HG03432 (cell line): ENCODE measurements around the gene CLIC1.

Experiments used
- ATAC-seq: cut with Tn5 transposase; IDR thresholded peaks from one replicate; pipeline ENCODE4 v1.9.1; 2021; ENCODE audit warnings: mild to moderate bottlenecking, moderate library complexity; ENCODE audit not compliant: unreplicated experiment

The CLIC1 gene

DNA sequence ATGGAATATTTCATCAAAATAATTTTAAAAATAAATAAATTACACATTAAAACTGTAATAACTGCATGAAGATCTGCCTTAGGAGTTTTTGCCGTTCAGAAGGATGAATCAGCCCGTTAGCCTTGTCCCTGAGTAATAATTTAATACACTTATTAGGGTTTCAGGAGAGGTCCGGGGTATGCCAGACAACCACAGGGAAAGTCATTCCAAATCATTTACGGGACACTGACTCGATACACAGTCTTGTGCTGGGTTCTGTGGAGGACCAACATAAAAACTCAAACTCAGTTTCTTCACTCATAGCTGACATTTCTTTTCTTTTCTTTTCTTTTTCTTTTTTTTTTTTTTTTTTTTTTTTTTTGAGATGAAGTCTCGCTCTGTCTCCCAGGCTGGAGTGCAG is 30.4 kb downstream of the CLIC1 start:
- ATAC-seq, result no peak

DNA sequence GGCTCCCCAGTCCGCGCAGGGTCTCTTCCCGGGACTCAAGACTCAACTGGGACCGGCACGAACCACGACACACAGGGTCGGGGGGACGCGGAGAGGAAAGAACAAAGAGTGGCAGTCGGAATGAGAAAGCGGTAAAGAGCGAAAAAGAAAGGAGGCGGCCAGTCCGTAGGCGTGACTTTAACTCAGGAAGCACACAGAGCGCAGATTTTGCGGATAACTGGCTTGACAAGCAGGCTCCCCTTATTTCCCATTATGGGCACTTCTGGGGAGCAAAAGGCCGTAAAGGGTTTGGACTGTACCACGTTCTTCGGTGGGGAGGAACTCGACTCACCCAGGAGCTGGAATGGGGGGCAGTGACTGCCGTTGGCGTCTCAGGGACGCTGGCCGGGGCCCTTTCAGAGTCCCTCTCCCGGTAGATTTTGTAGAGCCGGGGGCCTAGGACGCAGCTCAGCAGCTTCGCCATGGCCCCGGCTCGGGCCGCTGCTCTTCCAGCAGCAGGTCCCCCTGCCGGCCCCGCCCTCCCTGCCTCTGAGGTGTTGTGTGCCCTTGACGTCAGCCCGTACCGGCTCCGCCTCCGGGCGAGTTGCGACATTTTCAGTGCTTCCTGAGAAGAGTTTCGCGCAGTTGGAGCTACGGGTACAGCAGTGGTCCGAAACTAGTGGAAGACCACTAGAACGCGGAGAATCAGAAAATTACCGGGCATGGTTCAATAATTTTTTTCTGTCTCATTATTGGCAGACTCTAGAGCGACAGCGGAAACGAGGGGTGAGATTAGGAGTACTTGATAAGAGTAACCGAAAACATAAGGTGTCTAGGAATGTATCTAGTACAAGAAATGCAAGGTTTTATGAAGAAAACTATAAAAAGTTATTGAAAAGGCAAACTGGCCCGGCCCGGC is 33.3 kb downstream of the CLIC1 start, which contains the start of gene ABHD16A:
Gene ABHD16A, minus strand, starts transcription at position 506 of the 898 bp plus-strand sequence. Its CDS starts 43 bp downstream, at position 463.
- ATAC-seq, result peak; percentile 88

DNA sequence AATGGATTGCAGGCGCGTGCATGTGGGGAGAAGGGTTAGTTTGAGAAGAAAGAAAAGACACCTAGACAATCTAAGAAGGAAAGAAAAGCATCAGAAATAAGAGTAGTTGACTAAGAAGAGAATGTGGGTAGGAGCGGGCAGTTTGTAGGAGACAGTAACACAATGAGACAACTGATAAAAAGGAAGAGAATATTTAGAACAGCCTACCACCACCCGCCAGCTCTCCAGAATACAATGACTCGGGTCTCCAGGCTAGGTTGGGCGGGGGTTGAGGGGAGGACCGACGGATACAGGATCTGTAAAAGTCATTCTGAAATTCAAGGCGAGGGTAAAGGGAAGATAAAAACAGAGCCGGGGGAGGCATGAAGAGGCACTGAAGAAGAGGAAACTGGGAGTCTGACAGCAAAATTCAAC is 33.9 kb downstream of the CLIC1 start:
- peak; percentile 3 for ATAC-seq

DNA sequence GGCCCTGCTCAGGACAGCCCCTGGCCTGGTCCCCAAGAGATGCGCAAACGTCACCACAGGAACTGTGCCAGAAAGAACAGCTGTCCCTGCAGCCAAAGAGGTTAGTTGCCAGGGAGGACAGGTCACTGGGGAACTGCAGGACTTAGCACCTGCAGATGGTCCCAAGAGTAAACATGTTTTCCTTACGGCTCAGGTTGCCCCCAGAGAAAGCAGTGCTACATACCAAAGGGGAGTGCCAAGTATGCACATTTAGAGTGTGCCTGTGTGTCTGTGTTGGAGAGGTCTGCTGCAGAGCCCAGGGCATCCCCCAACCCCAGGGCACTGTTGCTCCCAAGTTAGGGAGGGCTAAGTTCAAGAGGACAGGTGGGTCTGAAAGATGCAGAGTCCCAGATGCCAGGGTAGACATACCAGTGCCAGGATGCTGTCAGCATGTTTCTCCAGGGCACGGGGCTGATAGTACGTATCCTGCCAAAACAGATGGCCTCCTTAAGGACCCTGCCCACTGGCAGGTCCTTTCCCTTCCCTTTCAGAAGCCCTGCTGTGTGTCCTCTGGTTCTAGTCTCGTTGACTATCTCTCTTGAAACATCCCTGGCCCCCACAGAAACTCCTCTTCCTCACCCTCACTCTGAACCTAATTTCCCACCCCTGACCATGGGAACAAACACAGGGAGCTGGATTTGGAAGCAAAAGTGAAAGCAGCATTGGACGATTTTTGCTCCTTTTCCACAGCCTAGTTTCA is 34.5 kb downstream of the CLIC1 start:
- ATAC-seq, result no peak

DNA sequence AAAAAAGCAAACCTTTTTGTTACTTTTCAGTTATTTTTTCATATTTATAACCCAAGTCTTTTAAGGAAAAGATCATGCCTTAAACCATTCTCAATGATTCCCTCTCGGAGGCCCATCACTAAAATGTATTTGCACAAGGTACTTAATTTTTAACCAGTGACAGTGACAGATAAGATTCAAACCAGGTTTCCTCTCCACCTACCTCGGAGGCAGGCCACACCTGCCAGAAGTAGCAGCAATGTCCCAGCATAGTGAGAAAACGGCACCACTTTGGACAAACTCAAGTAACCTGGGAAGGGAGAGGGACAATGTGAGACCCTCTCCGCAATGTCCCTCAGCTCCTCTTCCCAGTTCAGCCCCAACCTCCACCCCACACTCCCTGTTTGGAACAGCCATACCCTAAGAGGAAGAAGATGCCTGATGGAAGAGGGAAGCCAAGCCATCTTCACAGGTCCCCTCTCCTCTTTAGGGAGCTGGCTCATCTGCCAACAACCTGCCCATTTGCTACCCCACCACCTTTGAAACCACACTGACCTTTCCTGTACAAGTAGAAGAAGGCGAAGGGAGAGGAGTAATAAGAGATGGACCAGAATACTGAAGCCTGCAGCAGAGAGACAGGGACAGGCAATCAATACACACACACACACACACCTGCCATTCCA is 35.5 kb downstream of the CLIC1 start:
- ATAC-seq, result no peak

DNA sequence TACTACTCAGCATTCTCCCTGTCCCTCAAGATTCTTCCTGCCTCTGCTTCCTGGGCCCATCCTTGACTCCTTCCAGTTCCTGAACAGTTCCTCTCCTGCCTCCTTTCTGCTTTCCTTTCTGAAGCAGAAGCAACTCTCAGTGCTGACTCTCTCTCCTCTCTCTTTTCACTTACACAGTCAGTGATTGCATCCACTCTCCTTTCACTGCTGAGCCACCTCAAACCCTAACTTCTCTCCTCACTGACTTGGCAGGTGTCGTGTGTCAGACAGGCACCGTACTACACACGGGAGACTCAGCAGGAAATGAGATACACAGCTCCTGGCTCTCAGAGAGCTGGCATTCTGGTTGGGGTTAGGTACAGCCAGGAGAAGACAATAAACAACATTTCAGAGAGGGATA is 38.8 kb downstream of the CLIC1 start:
- ATAC-seq, result no peak

DNA sequence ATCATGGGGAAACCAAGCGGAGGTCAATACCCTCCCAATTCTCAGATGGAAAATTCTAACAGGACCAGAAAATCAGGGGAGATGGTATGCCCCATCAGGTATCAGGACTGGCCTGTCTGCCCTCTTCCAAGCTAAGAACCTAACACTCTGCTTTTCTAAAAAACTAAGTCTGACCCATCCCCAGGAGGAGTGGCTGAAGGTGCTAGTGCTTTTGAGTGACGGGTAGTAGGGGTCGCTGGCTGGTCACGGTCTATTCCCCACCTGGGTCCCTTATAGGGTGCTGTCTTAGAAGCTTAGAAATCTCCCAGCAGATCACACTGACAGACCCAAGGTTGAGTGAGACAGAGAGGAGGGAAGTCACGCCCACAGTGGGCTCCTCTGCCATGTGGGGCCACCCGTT is 42.8 kb downstream of the CLIC1 start:
- ATAC-seq, result no peak

DNA sequence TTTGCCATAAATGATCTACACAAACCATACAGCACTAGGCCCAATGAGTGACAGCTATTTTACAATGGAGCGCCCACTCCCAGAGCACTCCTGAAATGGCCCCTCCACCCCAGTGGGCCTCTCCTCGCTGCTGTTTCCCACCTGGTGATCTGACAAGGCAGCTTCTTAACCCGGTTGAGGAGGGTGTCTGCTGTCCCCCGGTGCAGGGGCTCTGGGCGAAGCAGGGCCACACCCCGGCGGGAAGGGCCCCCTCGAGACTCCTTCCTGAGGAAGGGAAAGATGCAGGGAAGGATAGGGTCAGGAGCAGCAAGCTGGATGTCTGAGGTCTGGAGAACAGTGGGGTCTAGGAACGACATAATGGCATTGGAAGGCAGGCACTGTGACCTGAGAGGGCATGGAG is 43.4 kb downstream of the CLIC1 start:
- no peak for ATAC-seq

DNA sequence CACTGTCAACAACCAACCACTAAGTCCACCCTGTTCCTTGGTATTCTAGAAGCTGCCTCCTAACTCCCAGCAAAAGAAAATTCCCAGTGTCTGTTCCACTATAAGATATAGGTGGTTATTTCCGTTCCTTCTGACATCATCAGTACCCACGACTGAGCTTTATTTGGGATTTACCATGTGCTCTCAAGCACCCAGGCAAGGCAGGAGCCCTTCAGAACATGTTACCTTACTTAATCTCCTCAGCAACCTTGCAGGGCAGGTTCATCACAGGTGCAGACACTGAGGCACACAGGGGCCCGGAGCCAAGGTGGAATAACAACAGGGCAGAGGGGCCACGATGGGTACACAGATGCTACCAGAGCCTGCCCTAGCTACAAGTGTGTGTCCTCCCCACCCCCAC is 44.0 kb downstream of the CLIC1 start:
- no peak for ATAC-seq

DNA sequence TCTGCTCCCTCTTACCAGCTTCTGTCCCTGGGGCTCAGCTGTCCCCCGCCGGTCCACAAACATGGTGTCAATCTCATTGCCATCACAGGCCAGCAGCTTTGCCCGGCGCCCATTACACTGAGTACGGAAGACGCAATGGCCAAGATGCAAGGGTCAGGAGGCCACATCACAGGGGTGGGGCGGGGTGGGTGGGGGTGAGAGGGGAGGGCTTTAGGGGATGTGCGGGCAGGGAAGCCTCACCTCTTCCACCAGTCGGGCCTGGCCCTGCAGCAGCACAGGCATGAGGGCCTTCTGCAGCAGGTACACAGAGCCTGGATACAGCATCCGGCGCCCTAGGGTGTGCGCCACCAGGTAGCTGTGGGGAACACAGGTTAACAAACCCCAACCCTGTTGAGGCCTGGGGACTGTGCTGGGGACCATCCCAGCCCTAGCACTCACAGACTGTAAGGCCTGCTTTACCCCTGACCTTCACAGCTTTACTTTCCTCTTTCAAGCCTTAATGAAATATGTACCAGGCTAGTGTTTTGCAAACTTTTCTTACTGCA is 44.7 kb downstream of the CLIC1 start:
- no peak for ATAC-seq

DNA sequence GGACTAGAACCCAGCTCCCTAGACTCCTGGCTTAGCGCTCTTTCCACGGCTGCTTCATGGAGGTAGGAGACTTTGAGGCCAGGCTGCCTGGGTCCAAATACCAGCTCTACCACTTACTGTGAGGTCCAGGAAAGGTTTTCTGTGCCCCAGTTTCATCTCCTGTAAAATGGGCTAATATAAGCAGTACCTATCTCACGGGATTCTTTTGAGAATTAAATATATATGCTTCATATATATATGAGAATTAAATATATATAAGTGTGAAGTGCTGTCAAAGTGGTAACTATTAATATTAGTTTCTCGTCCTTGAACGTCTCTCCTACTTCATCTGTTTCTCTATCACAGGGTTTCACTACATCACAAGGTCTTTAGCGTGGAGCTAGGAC is 45.3 kb downstream of the CLIC1 start:
- no peak for ATAC-seq

DNA sequence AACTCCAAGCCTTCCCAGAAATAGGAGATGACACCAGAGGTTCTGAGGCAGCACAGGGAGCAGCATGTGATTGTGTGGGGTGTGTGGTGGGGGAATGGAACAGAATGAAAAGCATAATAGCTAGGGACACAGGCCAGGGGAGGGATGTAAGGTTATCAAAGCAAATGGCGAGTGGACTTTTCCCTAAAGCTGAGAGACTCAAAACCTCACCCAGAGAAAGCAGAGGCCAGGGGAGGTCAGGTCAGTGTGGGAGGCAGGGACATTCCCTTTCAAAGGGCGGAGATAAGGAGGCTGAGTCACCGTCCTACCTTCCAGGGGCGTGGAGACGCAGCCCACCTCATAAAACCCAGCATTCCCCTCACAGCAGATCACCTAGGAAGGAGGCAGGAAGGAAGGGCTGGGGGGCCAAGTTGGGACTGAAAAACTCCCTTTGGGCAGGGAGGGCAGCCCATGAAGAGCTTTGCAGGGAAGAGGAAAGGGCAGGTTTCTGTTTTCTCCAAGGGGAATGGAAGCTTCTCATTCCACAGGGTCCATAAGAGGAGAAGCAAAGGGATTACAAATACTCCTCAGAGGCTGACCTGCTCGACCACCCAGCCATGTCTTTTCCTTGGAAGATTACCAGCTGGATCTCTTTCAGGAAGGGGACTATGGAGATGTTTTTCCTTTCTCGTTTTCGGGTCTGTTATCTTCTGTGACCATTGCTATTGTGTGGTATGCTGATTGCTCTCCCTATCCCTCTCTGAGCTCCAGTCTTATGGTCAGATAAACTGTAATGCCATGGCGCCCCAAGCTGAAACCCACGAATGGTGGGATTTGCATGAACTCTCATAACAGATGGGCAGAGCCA is 45.9 kb downstream of the CLIC1 start:
- no peak for ATAC-seq

DNA sequence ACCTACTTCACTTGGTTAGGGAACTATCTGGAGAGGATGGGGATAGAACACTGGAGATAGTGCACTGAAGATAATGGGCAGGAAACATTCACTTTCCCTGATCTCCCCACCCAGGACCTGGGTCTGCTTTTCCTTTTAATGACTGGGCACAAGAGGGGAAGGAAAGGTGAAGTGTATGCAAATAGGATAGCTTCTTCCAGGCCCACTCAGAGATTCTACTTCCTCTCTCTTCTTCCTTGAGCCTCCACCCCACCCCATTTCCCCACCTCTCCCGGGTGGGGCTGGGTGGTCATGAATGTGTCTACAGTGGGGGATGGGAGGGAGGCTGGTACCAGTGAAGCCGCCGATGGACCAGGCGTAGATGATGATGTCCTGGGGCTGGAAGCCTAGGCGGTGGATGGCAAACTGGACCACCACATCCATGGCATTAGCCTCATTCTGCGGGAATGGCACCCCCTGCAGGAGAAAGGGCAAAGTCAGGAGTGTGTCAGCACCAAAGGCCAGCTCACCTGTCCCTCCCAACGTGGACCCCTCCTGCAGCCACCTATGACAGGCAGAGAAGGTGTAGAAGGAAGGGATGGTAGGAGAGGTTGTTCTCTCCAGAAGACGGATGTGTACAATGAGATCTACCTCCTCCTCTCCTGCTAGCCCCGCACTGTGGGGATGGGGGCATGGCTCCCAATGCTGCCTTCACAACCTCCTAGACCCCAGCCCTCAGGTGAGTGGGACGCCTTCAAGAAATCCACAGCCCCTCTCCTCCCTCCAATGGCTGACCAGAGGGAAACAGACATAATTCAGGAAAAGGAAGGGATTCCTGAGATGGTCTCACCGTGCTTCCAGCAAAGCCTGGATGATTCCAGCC is 46.9 kb downstream of the CLIC1 start:
- ATAC-seq, result no peak

DNA sequence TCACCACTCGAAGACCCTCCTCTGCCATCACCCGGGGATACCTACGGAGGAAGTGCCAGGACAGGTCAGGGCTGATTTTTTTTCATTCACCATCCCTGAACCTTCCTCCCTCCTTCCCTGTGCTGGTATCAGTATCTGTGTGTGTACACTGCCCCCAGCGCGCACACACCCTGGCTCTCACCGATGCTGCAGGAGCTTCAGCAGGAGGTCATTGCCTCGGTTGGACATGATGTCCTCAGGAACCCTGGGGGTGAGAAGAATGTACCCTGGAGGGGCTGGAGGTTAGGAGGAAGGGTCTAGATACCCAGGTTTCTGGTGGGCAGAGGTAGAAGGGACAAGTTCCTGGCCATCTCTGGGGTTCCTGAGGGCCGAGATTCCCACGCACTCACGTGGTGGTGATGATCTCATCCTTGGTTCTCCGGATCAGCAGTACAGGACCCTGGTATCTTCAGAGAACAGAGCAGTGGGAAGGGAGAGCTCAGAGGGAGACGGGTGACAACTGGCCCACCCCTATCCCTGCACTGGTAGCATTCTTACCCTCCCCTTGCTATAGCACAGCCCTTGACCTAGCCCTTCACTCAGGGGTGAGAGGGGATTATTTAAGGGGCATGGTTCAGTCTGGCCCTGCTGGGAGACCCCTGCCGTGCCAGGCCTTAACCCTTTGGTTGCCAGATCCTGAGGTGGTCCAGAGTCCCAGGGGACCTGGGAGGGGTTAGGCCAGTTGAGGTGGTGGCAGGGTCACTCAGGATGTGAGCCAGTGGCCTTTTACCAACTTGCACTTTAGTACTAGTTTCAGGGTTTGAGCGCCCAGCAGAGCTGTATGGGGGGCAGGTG is 48.3 kb downstream of the CLIC1 start:
- ATAC-seq, result no peak

DNA sequence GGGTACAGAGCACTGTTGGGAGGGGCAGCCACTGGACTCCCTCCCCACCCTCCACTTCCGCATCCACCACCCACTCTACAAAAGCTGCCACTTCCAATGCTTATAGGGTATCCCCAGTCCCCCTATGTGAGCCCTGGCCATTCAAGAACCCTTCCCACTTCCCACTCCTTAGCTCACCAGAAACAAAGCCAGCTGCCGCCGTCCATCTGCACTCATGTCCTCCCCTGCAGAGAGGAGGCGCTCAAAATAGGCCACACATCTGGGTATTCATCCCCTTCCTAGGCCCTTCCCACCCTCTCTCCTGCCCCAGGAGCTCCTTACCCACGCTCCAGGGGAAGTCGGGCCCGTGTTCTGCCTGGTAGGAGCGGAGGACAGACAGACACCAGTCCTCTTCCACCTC is 49.0 kb downstream of the CLIC1 start:
- ATAC-seq, result no peak

DNA sequence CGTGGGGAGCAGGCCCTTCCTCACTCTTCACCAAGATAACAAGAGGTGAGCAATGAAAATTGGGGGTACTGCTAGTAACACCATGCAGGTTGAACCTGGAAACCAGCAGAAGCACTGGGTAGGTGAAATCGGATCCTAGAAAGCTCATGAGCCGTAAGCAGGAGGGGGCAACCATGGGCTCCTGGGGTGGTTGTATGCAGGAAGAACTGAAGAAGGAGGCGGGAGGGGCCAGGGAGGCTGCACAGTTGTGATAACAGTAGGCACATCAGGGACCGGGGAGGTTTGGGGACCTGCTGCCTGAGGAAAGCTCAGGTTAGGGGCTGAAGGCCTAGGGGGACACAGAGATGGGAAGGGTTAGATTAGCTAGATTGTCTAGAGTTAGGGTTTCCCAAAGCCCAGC is 49.8 kb downstream of the CLIC1 start:
- no peak for ATAC-seq

DNA sequence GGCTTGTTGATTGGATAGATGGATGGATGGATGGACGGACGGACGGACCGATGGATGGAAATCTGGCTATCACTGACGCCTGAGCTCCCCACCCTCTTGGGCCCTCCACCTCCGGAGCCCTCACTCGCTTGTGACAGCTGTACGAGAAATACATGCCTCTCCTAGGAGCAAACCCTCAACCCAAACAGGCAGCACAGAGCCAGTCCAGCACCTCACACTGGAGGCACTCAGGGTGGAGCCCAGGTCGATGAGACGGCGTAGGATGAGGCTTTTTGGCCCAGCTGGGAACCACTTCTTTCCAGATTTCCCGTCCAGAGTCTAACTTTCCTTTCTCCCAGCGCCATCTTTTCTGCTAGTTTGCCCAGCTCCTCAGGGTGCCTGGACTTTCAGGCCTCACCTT is 52.7 kb downstream of the CLIC1 start:
- ATAC-seq, result no peak

DNA sequence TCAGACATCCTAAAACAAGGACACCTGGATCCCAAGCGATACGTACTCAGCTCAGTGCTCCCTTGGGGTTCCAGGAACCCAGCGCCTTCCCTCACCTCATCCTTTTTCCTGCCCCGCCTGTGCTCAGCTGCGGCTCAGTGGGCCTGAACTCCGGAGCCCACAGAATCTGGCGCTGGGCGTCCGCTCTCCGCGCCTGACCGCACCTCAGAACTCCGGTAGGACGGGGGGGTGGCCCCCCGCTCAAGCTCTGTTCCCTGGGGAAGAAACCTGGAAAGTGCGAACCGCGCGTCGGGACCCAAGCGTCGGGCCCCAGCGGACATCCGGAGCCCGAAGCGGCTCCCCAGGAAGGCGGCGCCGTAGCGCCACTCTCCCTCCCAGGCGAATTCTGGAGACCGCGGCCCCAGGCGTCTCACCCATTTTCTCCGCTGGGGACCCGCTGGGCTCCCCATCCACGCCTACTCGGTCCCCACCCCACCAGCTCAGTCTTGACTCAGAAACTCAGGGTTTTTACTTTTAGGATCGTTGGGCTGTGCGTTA is 55.1 kb downstream of the CLIC1 start:
- ATAC-seq, result no peak
